Activated B cell treated with CpG ODN at 0.5 μM for 24 hours (primary cell): ENCODE data around the gene LPCAT2. TPM values are rescaled to one million over a fixed set of nuclear protein-coding genes. Genes with fewer than 3 reads are reported as not detected.

Experiments
- ATAC-seq: fragments of 200-7000 bp; cut with Tn5 transposase; one replicate; pipeline ENCODE4 v1.10.0; 2021; ENCODE audit warnings: low read depth, mild to moderate bottlenecking, moderate library complexity
- CTCF ChIA-PET: fragments of 350-600 bp; sonication (Branson Sonifier 250); formaldehyde crosslinking; loops from one replicate; lab custom pipeline; 2021; ENCODE audit warnings: antibody characterized with exemption; lab: Charles Lee
- POLR2A ChIA-PET: fragments of 350-600 bp; sonication (Branson Sonifier 250); formaldehyde crosslinking; loops from one replicate; lab custom pipeline; 2021; ENCODE audit warnings: antibody characterized with exemption; lab: Charles Lee
- DNase-seq: peaks from one replicate; pipeline ENCODE4 v3.0.0; 2022
- H3K27ac Mint-ChIP-seq: one replicate; pipeline ENCODE4 v1.8.0; 2020; ENCODE audit warnings: mixed read lengths
- H3K27me3 Mint-ChIP-seq: one replicate; pipeline ENCODE4 v1.8.0; 2021; ENCODE audit warnings: mixed read lengths
- H3K36me3 Mint-ChIP-seq: one replicate; pipeline ENCODE4 v1.8.0; 2021; ENCODE audit warnings: low read depth, mixed read lengths
- H3K4me1 Mint-ChIP-seq: one replicate; pipeline ENCODE4 v1.8.0; 2021; ENCODE audit warnings: mixed read lengths
- H3K4me3 Mint-ChIP-seq: one replicate; pipeline ENCODE4 v1.8.0; 2020; ENCODE audit warnings: mild to moderate bottlenecking, mixed read lengths
- H3K9me3 Mint-ChIP-seq: one replicate; pipeline ENCODE4 v1.8.0; 2020; ENCODE audit warnings: mixed read lengths
- CTCF ChIP-seq: fragments of 200-600 bp; IDR thresholded peaks from one replicate; pipeline ENCODE4 v1.8.0; 2022; ENCODE audit warnings: antibody characterized with exemption, mild to moderate bottlenecking
- intact Hi-C: fragments of 100-400 bp; cut with micrococcal nuclease; formaldehyde crosslinking; loops from one replicate; pipeline ENCODE4 v1.15.1; 2024
- total RNA-seq: library from RNA; stranded (reverse); gene quantifications from 2 replicates; pipeline ENCODE4 v1.2.3, GENCODE V29; 2022

LPCAT2 gene
- total RNA-seq, 1 donor from 2014 or later: 0.04 TPM

- Mint-ChIP-seq H3K4me3 (no peak overlapping the region), H3K27ac (no peak overlapping the region), H3K27me3 (peaks cover 4% of the 10 kb centered on the region), H3K9me3 (no peaks in the 10 kb centered on the region), H3K36me3 (no peaks in the 10 kb centered on the region), H3K4me1 (peaks cover 3% of the 10 kb centered on the region)
- ATAC-seq (no peak), DNase-seq (no peak)
- ChIA-PET POLR2A (no interaction called here), CTCF (no interaction called here)
- intact Hi-C loops: no loop called here
- no peak for TF ChIP-seq CTCF
Measured at GRCh38 chr16:55571191-55571897, 62.5 kb downstream of the LPCAT2 start.

- H3K36me3 Mint-ChIP-seq: no peaks in the 10 kb centered on the region
- no peak for ATAC-seq
- POLR2A ChIA-PET: no interaction called here
- H3K4me1 Mint-ChIP-seq: peaks cover 3% of the 10 kb centered on the region
- TF ChIP-seq CTCF: no peak
- DNase-seq: no peak
- H3K27me3 Mint-ChIP-seq: peaks cover 2% of the 10 kb centered on the region
- CTCF ChIA-PET: no interaction called here
- no peaks in the 10 kb centered on the region for H3K9me3 Mint-ChIP-seq
- intact Hi-C loops: no loop called here
- H3K4me3 Mint-ChIP-seq: no peak overlapping the region
- H3K27ac Mint-ChIP-seq: no peak overlapping the region
Measured at GRCh38 chr16:55572439-55572838, 63.6 kb downstream of the LPCAT2 start.

GRCh38 chr16:55574811-55575210 lies 65.9 kb downstream of the LPCAT2 start:
- no peak overlapping the region for H3K27ac Mint-ChIP-seq
- peaks cover 2% of the 10 kb centered on the region for H3K27me3 Mint-ChIP-seq
- H3K9me3 Mint-ChIP-seq: no peaks in the 10 kb centered on the region
- ChIA-PET POLR2A (no interaction called here), CTCF (no interaction called here)
- H3K36me3 Mint-ChIP-seq: no peaks in the 10 kb centered on the region
- no peak overlapping the region for H3K4me3 Mint-ChIP-seq
- no peak for TF ChIP-seq CTCF
- intact Hi-C loops: no loop called here
- ATAC-seq: no peak
- DNase-seq: no peak
- peaks cover 3% of the 10 kb centered on the region for H3K4me1 Mint-ChIP-seq

GRCh38 chr16:55575496-55575895 lies 66.6 kb downstream of the LPCAT2 start:
- no peak for TF ChIP-seq CTCF
- no peaks in the 10 kb centered on the region for H3K9me3 Mint-ChIP-seq
- no peaks in the 10 kb centered on the region for H3K36me3 Mint-ChIP-seq
- DNase-seq: no peak
- H3K27ac Mint-ChIP-seq: no peak overlapping the region
- peaks cover 2% of the 10 kb centered on the region for H3K27me3 Mint-ChIP-seq
- no peak for ATAC-seq
- H3K4me1 Mint-ChIP-seq: peaks cover 3% of the 10 kb centered on the region
- ChIA-PET CTCF (no interaction called here), POLR2A (no interaction called here)
- intact Hi-C loops: no loop called here
- H3K4me3 Mint-ChIP-seq: no peak overlapping the region

- H3K4me3 Mint-ChIP-seq: no peak overlapping the region
- CTCF ChIA-PET: no interaction called here
- POLR2A ChIA-PET: no interaction called here
- DNase-seq (no peak), ATAC-seq (no peak)
- peaks cover 3% of the 10 kb centered on the region for H3K4me1 Mint-ChIP-seq
- H3K27ac Mint-ChIP-seq: no peak overlapping the region
- no peak for TF ChIP-seq CTCF
- intact Hi-C loops: no loop called here
- H3K36me3 Mint-ChIP-seq: no peaks in the 10 kb centered on the region
- peaks cover 2% of the 10 kb centered on the region for H3K27me3 Mint-ChIP-seq
- no peaks in the 10 kb centered on the region for H3K9me3 Mint-ChIP-seq
Measured at GRCh38 chr16:55576384-55576783, 67.5 kb downstream of the LPCAT2 start.
